BJ (cell line): ENCODE results near the gene MMP24. TPM values are rescaled to one million over a fixed set of nuclear protein-coding genes. Genes with fewer than 3 reads are reported as not detected.

Experiments
- CTCF ChIA-PET: fragments of 350-600 bp; formaldehyde crosslinking; extraction: SDS; loops from one replicate; lab custom pipeline; 2021; ENCODE audit warnings: antibody characterized with exemption, inconsistent platforms; lab: Yijun Ruan, JAX
- POLR2A ChIA-PET: fragments of 300-600 bp; sonication (Branson Sonifier 250); formaldehyde crosslinking; extraction: SDS; loops from one replicate; lab custom pipeline; 2021; ENCODE audit warnings: antibody characterized with exemption; lab: Charles Lee
- DNase-seq: peaks from one replicate; pipeline ENCODE4 v3.0.0-alpha.2; 2011; ENCODE audit warnings: low read depth
- H3K27me3 ChIP-seq: 2 replicates; pipeline ENCODE4 v1.6.0; 2011; ENCODE audit warnings: low read length; ENCODE audit not compliant: control insufficient read depth, insufficient read depth
- H3K36me3 ChIP-seq: 2 replicates; pipeline ENCODE4 v1.5.1; 2011; ENCODE audit warnings: low read length; ENCODE audit not compliant: control insufficient read depth, insufficient read depth
- H3K4me3 ChIP-seq: 2 replicates; pipeline ENCODE4 v1.5.1; 2011; ENCODE audit warnings: low read depth, mild to moderate bottlenecking, control low read depth, low read length
- CTCF ChIP-seq: IDR thresholded peaks from 2 replicates; pipeline ENCODE4 v1.5.1; 2011; ENCODE audit warnings: low read depth, mild to moderate bottlenecking, control low read depth, inconsistent platforms, low read length, moderate library complexity; ENCODE audit not compliant: insufficient read depth
- polyA plus RNA-seq: library from polyadenylated mRNA; depleted of rRNA; stranded (reverse); fragments of >200 nt; gene quantifications from 2 replicates; pipeline ENCODE4 v1.2.3, GENCODE V29; 2011

MMP24 gene
- polyA plus RNA-seq, 1 experiment = 2.3 TPM

- no peak for DNase-seq
- no peaks in the 10 kb centered on the region for H3K27me3 ChIP-seq
- H3K36me3 ChIP-seq = no peaks in the 10 kb centered on the region
- no peak for TF ChIP-seq CTCF
- ChIA-PET POLR2A (no interaction called here), CTCF (no interaction called here)
- no peak overlapping the region for H3K4me3 ChIP-seq
Measured at GRCh38 chr20:35238735-35239134, 12.2 kb downstream of the MMP24 start.

DNA sequence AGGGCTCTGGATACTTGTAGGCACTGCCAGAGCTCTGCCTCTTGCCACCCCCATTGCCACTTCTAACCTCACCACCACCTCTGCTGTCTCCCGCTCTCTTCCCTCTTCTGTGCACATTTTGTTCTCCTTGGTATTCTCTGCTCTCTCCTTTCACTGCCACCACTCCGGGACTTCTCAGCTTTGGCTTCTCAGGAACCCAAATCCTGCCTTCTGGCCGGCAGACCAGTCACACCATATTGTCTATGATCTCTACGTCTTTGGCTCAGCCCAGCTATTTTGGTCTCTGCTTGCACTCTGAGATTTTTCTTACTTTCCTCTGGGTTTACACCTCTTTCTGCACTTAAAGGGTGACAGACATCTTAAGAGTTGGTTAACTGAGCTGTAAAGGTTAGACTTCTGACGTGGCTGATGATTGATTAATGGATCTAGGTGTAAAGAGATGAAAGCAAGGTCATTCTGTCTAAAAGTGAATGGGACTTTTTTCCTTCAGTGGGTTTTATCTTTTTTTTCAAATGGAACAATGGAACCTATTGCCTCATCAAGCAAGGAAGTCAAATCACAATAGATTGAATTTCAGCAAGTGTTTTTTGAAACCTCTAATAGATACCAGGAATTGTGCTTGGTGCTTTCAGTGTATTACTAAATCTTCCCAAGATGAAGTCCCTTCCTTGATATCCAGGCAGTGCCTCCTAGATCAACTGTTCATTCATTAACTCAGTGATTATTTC lies 13.8 kb downstream of the MMP24 start:
- TF ChIP-seq CTCF = no peak
- Histone ChIP-seq H3K27me3 (no peaks in the 10 kb centered on the region), H3K36me3 (no peaks in the 10 kb centered on the region), H3K4me3 (no peak overlapping the region)
- no peak for DNase-seq
- POLR2A ChIA-PET = interaction anchor here (0.6 kb wide), 1 partner anchor 150 kb away, joined by 4 read pairs; no protein-coding TSS in a partner anchor
- CTCF ChIA-PET = interaction anchor here (0.8 kb wide), 1 partner anchor 28 kb away, joined by 4 read pairs; no protein-coding TSS in a partner anchor

DNA sequence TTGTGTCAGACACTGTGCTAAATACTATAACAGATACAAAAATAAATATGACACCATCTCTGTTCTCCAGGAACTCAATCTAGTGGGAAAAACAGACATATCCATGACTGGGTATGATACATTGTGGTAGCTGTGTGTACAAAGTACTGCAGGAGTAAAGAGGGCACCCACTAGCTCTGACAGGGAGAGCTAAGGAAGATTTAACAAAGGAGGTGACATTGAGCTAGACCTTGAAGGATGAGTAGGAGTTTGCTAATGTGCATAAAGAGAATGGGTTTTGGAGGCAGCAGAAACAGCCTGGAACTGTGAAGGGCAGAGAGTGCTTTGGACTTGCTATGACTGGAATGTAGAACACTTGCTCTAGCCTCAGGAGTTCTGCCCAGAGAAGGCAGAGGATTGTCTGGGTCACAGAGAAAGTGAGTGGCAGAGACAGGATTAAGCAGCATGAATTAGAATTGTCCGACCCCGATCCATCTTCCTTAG lies 14.4 kb downstream of the MMP24 start:
- no peaks in the 10 kb centered on the region for H3K36me3 ChIP-seq
- ChIA-PET CTCF (interaction anchor here (0.8 kb wide), 1 partner anchor 28 kb away, joined by 4 read pairs; no protein-coding TSS in a partner anchor), POLR2A (no interaction called here)
- no peak overlapping the region for H3K4me3 ChIP-seq
- no peaks in the 10 kb centered on the region for H3K27me3 ChIP-seq
- no peak for TF ChIP-seq CTCF
- DNase-seq = no peak

DNA sequence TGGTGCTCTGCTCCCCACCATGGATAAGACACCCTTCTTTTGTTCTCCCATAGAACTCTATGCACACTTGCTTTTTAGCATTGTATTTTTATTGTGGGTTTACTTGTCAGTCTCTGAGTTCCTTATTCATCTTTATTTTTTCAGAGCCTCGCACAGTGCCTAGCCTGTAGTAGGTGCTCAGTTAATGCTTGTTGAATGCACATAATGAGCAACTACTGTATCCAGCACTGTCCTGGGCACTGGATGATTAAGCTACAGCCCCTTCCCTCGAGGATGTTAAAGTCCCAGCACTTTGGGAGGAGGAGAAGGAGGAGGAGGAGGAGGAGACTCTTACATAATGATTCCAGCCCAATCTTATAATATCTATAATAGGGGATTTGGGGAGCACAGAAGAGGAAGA lies 16.8 kb downstream of the MMP24 start:
- CTCF ChIA-PET = interaction anchor here (0.7 kb wide), 1 partner anchor 25 kb away, joined by 3 read pairs; no protein-coding TSS in a partner anchor
- no peak for TF ChIP-seq CTCF
- Histone ChIP-seq H3K27me3 (no peaks in the 10 kb centered on the region), H3K36me3 (no peaks in the 10 kb centered on the region), H3K4me3 (no peak overlapping the region)
- POLR2A ChIA-PET = no interaction called here
- DNase-seq = no peak

DNA sequence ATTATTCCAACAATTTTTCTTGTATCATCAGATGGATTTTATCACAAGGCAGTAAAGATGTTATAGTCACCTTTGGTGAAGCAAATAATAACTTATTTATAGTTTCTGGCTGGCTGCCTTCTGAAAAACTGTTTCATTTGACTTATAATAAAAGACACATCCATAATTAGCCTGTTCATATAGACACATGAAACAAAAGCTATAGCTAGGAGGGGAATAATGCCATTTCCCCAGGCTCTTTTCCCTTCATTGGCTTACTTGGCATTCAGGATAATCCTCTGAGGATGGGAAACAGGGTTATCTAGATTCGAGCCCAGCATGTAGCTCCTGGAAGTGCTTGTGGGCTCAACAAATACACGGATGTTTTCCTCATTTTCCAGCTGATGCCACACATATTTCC lies 17.5 kb downstream of the MMP24 start:
- CTCF ChIA-PET = no interaction called here
- no peak for DNase-seq
- POLR2A ChIA-PET = no interaction called here
- Histone ChIP-seq H3K36me3 (no peaks in the 10 kb centered on the region), H3K4me3 (no peak overlapping the region), H3K27me3 (no peaks in the 10 kb centered on the region)
- no peak for TF ChIP-seq CTCF
